ENCODE measurements around the gene TCF19.
"Not testable (repeated sequence)": the region's sequence is repeated elsewhere in the genome, so short reads cannot be mapped to it uniquely, and the experiment has no call there.

The TCF19 gene

GRCh38 chr6:31162463-31163165 lies 4.2 kb downstream of the TCF19 start:
- DNase-seq, result no peak

GRCh38 chr6:31163922-31164321 lies 5.5 kb downstream of the TCF19 start:
- DNase-seq, result no peak

GRCh38 chr6:31164475-31165063 lies 6.2 kb downstream of the TCF19 start:
- not testable (repeated sequence) for DNase-seq

- DNase-seq, result not testable (repeated sequence)
Observed at GRCh38 chr6:31165064-31165832, 6.9 kb downstream of the TCF19 start.

GRCh38 chr6:31165986-31166385 lies 7.6 kb downstream of the TCF19 start:
- DNase-seq, result no peak

- no peak for DNase-seq
Observed at GRCh38 chr6:31168606-31169005, 10.2 kb downstream of the TCF19 start.

GRCh38 chr6:31169123-31169857 lies 10.9 kb downstream of the TCF19 start:
- DNase-seq, result no peak

GRCh38 chr6:31169858-31170599 lies 11.6 kb downstream of the TCF19 start:
- not testable (repeated sequence) for DNase-seq

GRCh38 chr6:31170600-31170881 lies 12.2 kb downstream of the TCF19 start, which contains the start of gene POU5F1:
POU5F1 (minus strand) TSS chr6:31170682; CDS start chr6:31170620, 62 bp downstream.
- DNase-seq, result no peak

- no peak for DNase-seq
Observed at GRCh38 chr6:31170987-31171671, 12.7 kb downstream of the TCF19 start.

GRCh38 chr6:31171931-31172905 lies 13.8 kb downstream of the TCF19 start:
- DNase-seq, result no peak

- no peak for DNase-seq
Observed at GRCh38 chr6:31172973-31173384, 14.6 kb downstream of the TCF19 start.

- no peak for DNase-seq
Observed at GRCh38 chr6:31173406-31173805, 15.0 kb downstream of the TCF19 start.

- DNase-seq, result no peak
Observed at GRCh38 chr6:31174378-31174777, 16.0 kb downstream of the TCF19 start.

- DNase-seq, result no peak
Observed at GRCh38 chr6:31175971-31176370, 17.6 kb downstream of the TCF19 start.

GRCh38 chr6:31178143-31179041 lies 20.0 kb downstream of the TCF19 start:
- DNase-seq, result peak; percentile 27

GRCh38 chr6:31179042-31179386 lies 20.6 kb downstream of the TCF19 start:
- DNase-seq, result no peak

GRCh38 chr6:31179896-31180295 lies 21.5 kb downstream of the TCF19 start:
- no peak for DNase-seq

GRCh38 chr6:31180500-31180899 lies 22.1 kb downstream of the TCF19 start:
- DNase-seq, result peak; percentile 77

GRCh38 chr6:31183287-31183686 lies 24.9 kb downstream of the TCF19 start:
- not testable (repeated sequence) for DNase-seq

Data from inflammatory macrophage treated with lipopolysaccharide for 4 hours (primary cell).